ENCODE data around the gene KIR2DL1.

KIR2DL1 gene

GRCh38 chr19:54792814-54793213, 23.2 kb downstream of the KIR2DL1 start:
- no peak overlapping the region for H3K4me3 ChIP-seq (ENCODE audit: low read depth, low read length)
- TF ChIP-seq CTCF (IDR thresholded peaks at IDR 0.05; ENCODE audit: low read depth, low read length, missing control alignments), result no peak
- in situ Hi-C loops (cut with HindIII; ENCODE audit: low sequenced_read_pairs), result no loop called here
- DNase-seq (ENCODE audit: low read depth), result no peak

GRCh38 chr19:54795758-54796157, 26.2 kb downstream of the KIR2DL1 start:
- H3K4me3 ChIP-seq (ENCODE audit: low read depth, low read length), result no peak overlapping the region
- DNase-seq (ENCODE audit: low read depth), result no peak
- in situ Hi-C loops (cut with HindIII; ENCODE audit: low sequenced_read_pairs), result no loop called here
- no peak for TF ChIP-seq CTCF (IDR thresholded peaks at IDR 0.05; ENCODE audit: low read depth, low read length, missing control alignments)

- H3K4me3 ChIP-seq (ENCODE audit: low read depth, low read length), result no peak within 1 kb of the TSS
- in situ Hi-C loops (cut with HindIII; ENCODE audit: low sequenced_read_pairs), result no loop called here
- DNase-seq (ENCODE audit: low read depth), result no peak
- no peak for TF ChIP-seq CTCF (IDR thresholded peaks at IDR 0.05; ENCODE audit: low read depth, low read length, missing control alignments)
These were observed 33.8 kb downstream of the KIR2DL1 start, which contains the start of gene KIR2DL4 for GRCh38 chr19:54803410-54803809. Gene KIR2DL4, plus strand, starts transcription at chr19:54803610. Its CDS starts 42 bp downstream, at chr19:54803652.

GRCh38 chr19:54804101-54804500, 34.5 kb downstream of the KIR2DL1 start:
- in situ Hi-C loops (cut with HindIII; ENCODE audit: low sequenced_read_pairs), result no loop called here
- TF ChIP-seq CTCF (IDR thresholded peaks at IDR 0.05; ENCODE audit: low read depth, low read length, missing control alignments), result no peak

GRCh38 chr19:54804571-54804970, 35.0 kb downstream of the KIR2DL1 start:
- in situ Hi-C loops (cut with HindIII; ENCODE audit: low sequenced_read_pairs), result no loop called here
- DNase-seq (ENCODE audit: low read depth), result no peak
- no peak overlapping the region for H3K4me3 ChIP-seq (ENCODE audit: low read depth, low read length)
- no peak for TF ChIP-seq CTCF (IDR thresholded peaks at IDR 0.05; ENCODE audit: low read depth, low read length, missing control alignments)

More at GRCh38 chr19:54804101-54804500, 34.5 kb downstream of the KIR2DL1 start:
- H3K4me3 ChIP-seq (ENCODE audit: low read depth, low read length), result no peak overlapping the region
- DNase-seq (ENCODE audit: low read depth), result no peak

GRCh38 chr19:54805665-54806515, 36.3 kb downstream of the KIR2DL1 start:
- DNase-seq (ENCODE audit: low read depth), result no peak
- no peak overlapping the region for H3K4me3 ChIP-seq (ENCODE audit: low read depth, low read length)
- in situ Hi-C loops (cut with HindIII; ENCODE audit: low sequenced_read_pairs), result no loop called here
- no peak for TF ChIP-seq CTCF (IDR thresholded peaks at IDR 0.05; ENCODE audit: low read depth, low read length, missing control alignments)
